ENCODE data around the gene DPP9. TPM values are rescaled to one million over a fixed set of nuclear protein-coding genes. Genes with fewer than 3 reads are reported as not detected.
A peak's percentile ranks its signal among the peaks of the same experiment; 100 is the strongest.

Gene DPP9
- total and polyA plus RNA-seq, 2 of the 13 experiments (the other 11 are each of a cell fraction or from before 2014, with no cell fraction given): 8.4 to 25.8 TPM

DNA sequence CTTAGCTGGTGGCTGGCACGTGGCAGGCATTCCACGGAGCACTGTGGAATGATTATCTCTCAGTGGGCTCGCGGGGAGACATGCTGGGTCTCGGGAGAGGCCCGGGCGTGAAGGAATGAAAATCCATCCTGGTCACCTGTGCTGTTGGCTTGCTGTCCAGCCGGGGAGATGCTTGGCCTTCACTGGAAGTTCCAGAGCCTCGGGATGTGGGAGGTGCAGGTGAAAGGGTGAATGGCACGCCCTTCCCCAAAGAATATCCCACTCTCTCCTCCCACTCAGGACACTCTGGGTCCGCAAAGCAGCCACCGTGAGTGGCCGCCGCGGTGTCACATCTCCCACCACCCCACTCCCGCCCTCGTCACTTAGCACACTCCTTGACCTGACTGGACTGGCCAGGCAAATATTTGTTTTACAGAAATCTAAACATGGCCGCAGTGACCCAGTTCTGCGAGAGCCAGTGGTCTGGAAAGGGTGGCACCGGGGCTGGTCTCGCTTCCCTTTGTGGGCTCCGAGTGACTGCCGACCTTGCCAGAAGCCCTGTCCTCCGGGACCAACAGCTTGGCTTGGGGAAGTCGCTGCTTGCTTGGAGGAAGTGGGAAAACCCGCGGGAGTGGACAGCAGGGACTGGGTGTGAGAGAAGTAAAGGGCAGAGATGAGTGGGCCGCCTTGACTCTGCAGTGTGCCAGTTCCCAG lies 8.0 kb downstream of the DPP9 start (continued):
- TF ChIP-seq, protein P1, sequence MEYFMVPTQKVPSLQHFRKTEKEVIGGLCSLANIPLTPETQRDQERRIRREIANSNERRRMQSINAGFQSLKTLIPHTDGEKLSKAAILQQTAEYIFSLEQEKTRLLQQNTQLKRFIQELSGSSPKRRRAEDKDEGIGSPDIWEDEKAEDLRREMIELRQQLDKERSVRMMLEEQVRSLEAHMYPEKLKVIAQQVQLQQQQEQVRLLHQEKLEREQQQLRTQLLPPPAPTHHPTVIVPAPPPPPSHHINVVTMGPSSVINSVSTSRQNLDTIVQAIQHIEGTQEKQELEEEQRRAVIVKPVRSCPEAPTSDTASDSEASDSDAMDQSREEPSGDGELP (IDR thresholded peaks at IDR 0.05; ENCODE audit: borderline replicate concordance, low read depth): 0 out of 2 replicates have a peak, but pooled peaks have one; percentile 6
- TF ChIP-seq ZNF550 (CRISPR knock-in tag; IDR thresholded peaks at IDR 0.05; ENCODE audit: borderline replicate concordance) (0 out of 2 replicates have a peak, but pooled peaks have one; percentile 32), PPARG (CRISPR knock-in tag; conservative IDR thresholded peaks at IDR 0.05) (peak; percentile 75), ZNF644 (CRISPR knock-in tag; IDR thresholded peaks at IDR 0.05; ENCODE audit: low read depth) (peak; percentile 47; the same call in 1 of the 2 replicates), IRF2 (CRISPR knock-in tag; IDR thresholded peaks at IDR 0.05) (peak; percentile 18; the same call in 1 of the 2 replicates), POGZ (CRISPR knock-in tag; IDR thresholded peaks at IDR 0.05) (no peak), DPF2 (CRISPR knock-in tag; IDR thresholded peaks at IDR 0.05; ENCODE audit: borderline replicate concordance, low read depth) (peak; percentile 59; the same call in 1 of the 2 replicates), MNT (IDR thresholded peaks at IDR 0.05) (no peak), PAWR (CRISPR knock-in tag; IDR thresholded peaks at IDR 0.05; ENCODE audit: borderline replicate concordance) (no peak), REXO4 (CRISPR knock-in tag; IDR thresholded peaks at IDR 0.05; ENCODE audit: borderline replicate concordance) (no peak), RAD21 (CRISPR knock-in tag; IDR thresholded peaks at IDR 0.05) (0 out of 2 replicates have a peak, but pooled peaks have one; percentile 3), RXRB (CRISPR knock-in tag; IDR thresholded peaks at IDR 0.05; ENCODE audit: borderline replicate concordance) (peak; percentile 96), MIER3 (CRISPR knock-in tag; IDR thresholded peaks at IDR 0.05; ENCODE audit: borderline replicate concordance) (no peak; the same call in 1 of the 2 replicates), KDM6A (CRISPR knock-in tag; IDR thresholded peaks at IDR 0.05; ENCODE audit: low read depth) (0 out of 2 replicates have a peak, but pooled peaks have one; percentile 47), GATAD2A (CRISPR knock-in tag; IDR thresholded peaks at IDR 0.05) (peak; percentile 97), SCMH1 (CRISPR knock-in tag; IDR thresholded peaks at IDR 0.05; ENCODE audit: borderline replicate concordance) (no peak), MXD3 (CRISPR knock-in tag; IDR thresholded peaks at IDR 0.05) (no peak), KDM1A (CRISPR knock-in tag; IDR thresholded peaks at IDR 0.05) (no peak), NR2C2 (CRISPR knock-in tag; IDR thresholded peaks at IDR 0.05; ENCODE audit: borderline replicate concordance) (peak; percentile 56; the same call in 1 of the 2 replicates), ZBTB20 (CRISPR knock-in tag; IDR thresholded peaks at IDR 0.05; ENCODE audit: borderline replicate concordance, low read depth) (peak; percentile 17; the same call in 1 of the 2 replicates), NCOA2 (CRISPR knock-in tag; IDR thresholded peaks at IDR 0.05) (peak; percentile 84), ZNF225 (CRISPR knock-in tag; IDR thresholded peaks at IDR 0.05) (no peak), MAF1 (CRISPR knock-in tag; IDR thresholded peaks at IDR 0.05; ENCODE audit: borderline replicate concordance) (no peak), SIN3A (IDR thresholded peaks at IDR 0.05; ENCODE audit: borderline replicate concordance, low read depth, low read length) (peak; percentile 41; the same call in 1 of the 2 replicates), HOXA5 (CRISPR knock-in tag; IDR thresholded peaks at IDR 0.05) (peak; percentile 77), HHEX (CRISPR knock-in tag; IDR thresholded peaks at IDR 0.05) (0 out of 2 replicates have a peak, but pooled peaks have one; percentile 20)
- TF ChIP-seq, protein P2, sequence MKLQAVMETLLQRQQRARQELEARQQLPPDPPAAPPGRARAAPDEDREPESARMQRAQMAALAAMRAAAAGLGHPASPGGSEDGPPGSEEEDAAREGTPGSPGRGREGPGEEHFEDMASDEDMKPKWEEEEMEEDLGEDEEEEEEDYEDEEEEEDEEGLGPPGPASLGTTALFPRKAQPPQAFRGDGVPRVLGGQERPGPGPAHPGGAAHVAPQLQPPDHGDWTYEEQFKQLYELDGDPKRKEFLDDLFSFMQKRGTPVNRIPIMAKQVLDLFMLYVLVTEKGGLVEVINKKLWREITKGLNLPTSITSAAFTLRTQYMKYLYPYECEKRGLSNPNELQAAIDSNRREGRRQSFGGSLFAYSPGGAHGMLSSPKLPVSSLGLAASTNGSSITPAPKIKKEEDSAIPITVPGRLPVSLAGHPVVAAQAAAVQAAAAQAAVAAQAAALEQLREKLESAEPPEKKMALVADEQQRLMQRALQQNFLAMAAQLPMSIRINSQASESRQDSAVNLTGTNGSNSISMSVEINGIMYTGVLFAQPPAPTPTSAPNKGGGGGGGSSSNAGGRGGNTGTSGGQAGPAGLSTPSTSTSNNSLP (IDR thresholded peaks at IDR 0.05; ENCODE audit: low read depth, low read length): no peak
